Mucosa of gallbladder (tissue), 1 donor: ENCODE results near the gene LCE1F. TPM values are rescaled to one million over a fixed set of nuclear protein-coding genes. Genes with fewer than 3 reads are reported as not detected.

Experiments used
- DNase-seq: peaks from one replicate; pipeline ENCODE4 v3.0.0-alpha.2; 2020; ENCODE audit warnings: low spot score
- total RNA-seq: library from RNA; stranded (reverse); gene quantifications from one replicate; pipeline ENCODE4 v1.2.1, GENCODE V29; 2021
- donor health status: DM: no; HTN: no; CAD: no.

Gene LCE1F, protein sequence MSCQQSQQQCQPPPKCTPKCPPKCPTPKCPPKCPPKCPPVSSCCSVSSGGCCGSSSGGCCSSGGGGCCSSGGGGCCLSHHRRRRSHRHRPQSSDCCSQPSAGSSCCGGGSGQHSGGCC
- not detected for total RNA-seq

DNA sequence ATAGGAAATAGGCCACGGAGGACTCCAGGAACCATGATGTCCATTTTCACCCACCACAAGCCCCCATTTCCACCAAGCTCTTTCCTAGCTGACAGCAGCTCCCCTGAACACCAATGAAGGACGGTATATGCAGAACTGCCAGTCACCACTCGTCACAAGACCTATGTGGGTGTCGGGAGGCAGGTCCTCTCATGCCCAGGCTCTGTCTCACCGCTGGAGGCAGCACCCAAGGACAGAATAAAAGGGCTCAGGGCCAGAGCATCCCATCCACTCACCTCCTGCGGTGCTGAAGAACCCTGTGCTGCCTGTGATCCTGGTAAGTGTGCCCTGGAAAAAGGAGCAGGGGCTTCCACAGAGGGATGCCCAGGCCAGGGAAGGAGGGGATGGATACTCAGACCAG lies at the start of gene LCE1F:
TSS of gene LCE1F (plus strand) at position 266 of the 400 bp plus-strand sequence. CDS start 1,232 bp downstream, outside the sequence.
- DNase-seq: no peak

DNA sequence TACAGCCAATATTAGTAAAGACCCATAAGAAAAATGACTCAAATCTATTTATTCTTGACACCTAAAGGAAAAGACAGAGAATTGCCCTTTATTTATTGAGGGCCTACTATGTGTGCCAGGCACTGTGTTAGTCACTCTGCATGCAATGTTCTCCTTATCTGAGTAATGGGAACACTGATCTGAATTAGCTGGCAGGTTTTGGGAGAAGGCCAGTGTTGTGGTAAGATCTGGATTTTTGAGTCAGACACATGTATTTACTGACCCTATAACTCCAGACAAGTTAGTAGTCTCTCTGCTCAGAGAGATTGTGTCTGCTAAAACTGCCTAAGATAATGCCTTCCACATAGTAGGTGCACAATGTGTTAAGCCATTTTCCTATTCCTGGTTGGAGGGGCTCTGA lies 49.7 kb upstream of the LCE1F start:
- no peak for DNase-seq

DNA sequence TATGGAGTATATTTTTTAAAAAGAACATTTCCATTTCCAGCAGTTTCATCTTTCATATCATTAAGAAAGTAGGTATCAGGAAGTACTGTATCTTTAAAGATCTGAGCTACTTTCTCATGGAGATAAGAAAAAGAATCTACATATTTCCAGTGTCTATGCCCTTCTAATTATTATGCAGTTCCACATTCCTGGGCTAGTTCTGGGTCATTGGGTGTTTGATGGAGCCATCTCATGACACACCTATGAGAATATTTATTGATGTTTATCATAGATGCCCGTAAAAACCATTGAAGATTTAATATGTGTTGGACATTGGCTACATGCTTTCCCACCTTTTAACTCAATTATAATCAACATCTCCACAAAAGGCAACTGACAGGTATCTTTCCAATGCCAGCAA lies 46.0 kb upstream of the LCE1F start:
- no peak for DNase-seq

DNA sequence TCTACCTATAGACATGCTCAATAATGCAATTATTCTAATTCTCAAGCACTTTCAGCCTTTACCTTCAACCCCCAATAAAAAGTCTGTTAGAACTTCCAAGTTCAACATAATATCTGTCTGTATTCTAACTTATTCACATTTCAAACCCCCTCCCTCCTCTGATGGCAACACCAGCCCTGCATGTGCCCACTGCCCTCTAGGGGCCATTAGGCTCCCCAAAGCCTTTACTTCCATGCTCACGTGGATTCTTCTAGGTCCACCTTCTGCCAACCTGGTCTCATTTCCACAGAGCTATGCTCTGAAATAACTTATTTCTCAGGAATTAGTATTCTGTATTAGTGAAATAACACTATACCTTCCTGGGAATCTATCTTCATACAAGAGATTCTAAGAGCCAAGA lies 39.3 kb upstream of the LCE1F start:
- no peak for DNase-seq

DNA sequence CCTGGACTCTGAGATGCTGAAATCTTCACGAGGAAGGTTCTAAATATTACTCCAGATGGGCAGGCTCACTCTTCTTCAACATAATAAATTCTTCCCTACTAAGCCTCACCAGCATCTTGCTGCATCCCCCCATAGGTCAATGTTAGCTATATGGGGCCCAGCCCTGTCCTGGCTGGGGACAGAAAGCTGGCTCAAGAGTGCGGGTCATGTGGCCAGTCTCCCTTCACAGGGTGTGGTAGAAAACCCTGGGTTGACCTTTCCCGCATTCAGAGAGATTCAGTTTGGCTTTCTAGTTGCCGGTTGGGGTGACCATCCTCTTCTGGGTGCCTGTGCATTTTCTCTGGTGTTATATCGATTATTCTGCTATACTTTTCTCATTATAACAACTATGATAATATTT lies 36.9 kb upstream of the LCE1F start:
- no peak for DNase-seq

DNA sequence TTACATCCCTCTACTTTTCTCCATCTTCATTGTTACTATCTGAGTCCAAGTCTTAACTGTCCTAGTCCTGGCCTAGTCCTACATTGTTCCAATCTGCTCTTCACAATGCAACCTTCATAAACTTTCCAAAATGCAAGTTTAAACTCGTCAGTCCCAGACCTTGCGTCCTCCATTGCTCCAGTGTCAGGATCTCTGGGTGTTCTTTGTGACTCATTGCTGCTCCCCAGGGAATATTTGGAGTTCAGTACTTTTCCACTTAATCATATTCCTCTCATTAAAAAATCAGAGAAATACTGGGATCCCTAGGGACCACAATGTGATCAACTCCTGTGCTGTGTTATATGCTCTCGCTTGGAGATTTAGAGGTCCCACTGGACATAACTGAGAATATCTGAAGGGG lies 35.1 kb upstream of the LCE1F start:
- DNase-seq: no peak

DNA sequence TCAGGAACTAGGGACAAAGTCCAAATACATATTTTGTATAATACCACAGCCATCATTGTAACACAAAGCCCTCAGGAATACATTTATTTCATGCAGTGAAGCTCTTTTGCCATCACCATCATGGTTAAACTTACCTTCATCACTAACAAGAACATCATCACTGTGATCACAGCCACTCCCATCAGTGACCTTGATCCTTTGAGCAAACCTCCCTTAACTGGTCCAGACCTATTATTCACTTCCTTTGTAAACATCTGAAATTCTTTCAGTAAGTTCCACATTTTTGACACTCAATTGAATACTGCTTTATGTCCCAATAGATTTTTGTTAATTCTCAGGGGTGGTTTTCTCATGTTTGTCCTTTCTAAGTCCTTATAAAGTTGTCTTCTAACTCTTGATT lies 33.3 kb upstream of the LCE1F start:
- no peak for DNase-seq

DNA sequence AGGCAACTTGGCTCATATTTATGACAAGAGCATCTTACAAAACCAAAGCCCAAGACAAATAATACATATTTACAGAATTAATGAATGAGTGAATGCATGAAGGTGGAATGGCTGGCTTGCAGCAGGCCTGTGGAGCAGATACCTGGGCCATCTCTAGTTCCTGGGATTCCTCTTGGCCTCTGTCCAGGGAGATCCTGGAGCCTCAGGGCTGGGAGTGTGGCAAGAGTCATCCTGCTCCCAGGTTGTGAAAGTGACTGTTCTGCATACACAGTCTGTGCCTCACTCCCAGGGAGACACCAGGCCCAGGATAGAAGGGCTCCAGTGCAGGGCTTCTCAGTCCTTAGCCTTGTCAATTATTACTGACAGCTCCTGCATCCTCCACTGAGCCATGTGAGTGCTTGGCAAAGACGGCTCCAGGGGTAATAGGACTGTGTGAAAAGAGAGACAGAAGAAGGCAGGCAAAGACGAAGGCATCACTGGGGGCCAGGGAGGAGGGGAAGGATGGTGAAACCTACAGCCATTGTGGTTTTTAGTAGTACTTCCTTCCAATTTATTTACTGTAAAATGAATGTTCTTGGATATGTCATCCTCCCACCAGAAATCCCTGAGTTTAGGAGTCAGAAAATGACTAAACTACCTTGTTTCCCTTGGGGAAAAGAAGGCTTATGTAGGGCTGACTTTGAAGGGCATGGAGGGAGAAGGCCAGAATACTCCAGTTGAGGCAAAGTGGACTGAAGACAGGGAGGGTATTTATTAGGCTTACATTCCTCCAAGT lies 31.4 kb upstream of the LCE1F start:
- no peak for DNase-seq

DNA sequence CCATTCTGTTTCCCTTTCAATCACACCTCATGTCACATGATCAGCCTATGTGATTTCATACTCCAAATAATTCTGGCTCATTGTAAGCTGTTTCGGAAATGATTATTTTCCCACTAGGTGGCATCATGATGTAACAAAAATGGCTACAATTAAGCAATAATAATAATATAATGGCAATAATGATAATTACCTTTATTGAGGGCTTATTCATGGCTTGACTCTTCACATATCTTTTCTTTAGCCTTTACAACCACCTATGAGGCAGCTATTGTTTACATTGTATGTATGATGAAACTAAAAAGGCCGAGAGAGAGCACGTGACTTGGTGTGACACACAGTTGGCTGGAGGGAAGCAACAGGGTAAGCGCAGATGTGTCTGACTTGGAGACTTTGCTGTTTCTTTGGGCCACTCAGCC lies 29.6 kb upstream of the LCE1F start:
- DNase-seq: no peak

DNA sequence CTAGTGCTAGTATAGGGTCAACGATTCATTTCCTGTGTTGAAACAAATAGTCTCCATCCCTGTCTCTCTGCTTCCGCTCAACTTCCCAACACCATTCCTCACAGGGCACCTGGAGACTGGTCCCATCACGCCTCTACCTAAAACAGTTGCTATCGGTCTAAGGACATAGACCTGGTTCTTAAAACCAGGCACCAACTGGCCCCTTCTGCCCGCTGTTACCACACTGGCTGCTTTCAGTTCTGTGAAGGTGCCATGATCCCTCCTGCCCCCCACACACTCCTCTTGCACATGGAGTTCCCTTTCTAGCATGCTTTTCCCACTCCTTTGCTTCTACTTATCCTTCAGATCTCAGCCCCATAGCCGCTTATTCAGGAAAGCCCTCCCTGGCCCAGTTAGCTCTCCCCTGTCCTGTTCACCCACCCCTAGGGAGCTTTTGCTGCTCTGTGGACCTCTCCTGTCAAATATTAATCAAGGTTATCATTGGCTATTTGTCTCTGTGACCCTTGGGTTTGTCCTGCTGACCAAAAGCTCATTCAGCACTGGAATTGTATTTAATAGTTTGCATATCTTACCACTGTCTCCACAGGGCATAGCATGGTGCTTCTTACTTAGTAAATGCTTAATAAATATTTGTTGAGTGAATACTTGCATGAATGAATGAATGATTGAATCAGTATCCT lies 29.0 kb upstream of the LCE1F start:
- DNase-seq: no peak

DNA sequence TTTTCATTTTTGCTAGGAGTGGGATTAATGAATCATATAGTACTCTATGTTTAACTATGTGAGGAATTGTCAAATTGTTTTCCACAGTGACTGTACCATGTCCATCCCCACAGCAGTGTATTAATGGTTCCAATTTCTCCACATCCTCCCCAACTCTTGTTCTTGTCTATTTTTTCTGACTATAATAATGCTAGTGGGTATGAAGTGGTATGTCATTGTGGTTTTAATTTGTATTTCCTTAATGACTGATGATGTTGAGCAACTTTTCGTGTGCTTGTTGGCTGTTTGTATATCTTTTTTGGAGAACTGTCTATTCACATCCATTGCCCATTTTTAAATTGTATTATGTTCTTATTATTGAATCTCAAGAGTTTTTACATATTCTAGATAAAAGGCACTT lies 27.1 kb upstream of the LCE1F start:
- DNase-seq: no peak

DNA sequence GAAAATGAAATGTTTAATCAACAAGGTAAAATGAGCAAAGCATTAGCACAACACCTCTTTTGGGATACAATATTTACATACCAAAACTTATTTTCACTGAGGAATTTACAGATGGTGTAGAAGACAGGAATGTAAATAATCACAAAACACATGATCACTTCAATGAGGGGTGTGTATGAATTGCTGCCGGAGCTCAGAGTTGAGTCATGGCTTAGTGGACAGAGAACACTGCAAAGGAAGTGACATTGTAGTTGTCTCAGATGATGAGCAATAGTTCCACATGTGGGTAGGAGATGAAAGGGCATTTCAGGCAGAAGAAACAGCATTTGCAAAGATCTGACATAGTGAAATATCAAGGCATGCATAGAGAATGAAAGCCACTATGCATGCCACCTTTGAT lies 22.7 kb upstream of the LCE1F start:
- no peak for DNase-seq

DNA sequence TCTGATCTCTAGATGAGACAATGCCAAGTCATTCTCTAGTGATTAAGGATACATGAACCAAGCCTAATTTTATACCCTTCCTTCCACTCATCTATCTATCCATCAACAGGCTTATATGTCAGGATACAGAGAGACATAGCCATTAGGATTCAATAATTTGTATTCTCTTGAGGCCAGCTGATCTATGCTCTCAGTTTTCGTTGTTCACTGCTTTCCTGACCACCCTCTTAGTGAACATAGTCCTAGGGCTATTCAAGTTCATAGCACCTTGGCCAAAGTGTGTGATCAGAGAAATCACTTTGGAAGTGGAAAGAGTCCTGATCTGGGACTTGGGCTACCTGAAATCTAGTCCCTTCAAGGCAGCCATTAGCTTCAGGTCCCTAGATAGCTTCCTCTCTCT lies 21.4 kb upstream of the LCE1F start:
- no peak for DNase-seq

DNA sequence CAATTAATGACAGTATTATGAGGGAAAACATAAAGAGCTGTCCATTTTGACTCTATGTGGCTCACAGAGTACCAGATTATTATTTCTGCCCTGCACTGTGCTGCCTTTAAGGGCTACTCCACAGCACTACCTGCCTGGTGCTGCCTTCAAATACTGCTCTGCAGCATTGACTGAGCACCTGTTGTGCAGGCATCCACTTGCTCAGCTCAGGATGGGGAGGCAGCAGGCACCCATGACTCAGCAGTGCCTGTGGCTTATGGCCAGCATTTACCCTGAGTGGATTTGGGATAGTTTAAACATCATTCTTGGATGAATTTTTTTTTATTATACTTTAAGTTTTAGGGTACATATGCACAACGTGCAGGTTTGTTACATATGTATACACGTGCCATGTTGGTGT lies 18.1 kb upstream of the LCE1F start:
- no peak for DNase-seq

DNA sequence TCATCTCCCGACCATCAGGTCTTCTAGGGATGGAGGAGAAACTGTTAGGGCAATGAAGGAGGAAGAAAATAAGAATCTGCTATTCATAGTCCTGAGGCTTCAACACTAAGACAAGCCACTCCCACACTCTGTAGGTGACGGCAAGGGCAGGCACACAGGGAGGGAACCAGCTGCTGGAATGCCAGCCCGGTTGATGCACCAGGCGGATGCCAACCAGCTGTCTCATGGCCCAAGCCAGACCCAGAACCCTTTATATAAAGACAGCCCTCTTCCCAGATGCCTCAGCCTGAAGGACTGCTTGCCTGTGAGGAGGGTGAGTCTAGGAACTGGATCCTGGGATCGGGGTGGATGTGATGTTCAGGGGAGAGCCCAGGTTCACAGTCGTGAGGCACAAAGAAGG lies 17.2 kb upstream of the LCE1F start, which contains the start of gene KPRP:
TSS of gene KPRP (plus strand) at position 279 of the 400 bp plus-strand sequence. CDS start 1,564 bp downstream, outside the sequence.
- no peak for DNase-seq

DNA sequence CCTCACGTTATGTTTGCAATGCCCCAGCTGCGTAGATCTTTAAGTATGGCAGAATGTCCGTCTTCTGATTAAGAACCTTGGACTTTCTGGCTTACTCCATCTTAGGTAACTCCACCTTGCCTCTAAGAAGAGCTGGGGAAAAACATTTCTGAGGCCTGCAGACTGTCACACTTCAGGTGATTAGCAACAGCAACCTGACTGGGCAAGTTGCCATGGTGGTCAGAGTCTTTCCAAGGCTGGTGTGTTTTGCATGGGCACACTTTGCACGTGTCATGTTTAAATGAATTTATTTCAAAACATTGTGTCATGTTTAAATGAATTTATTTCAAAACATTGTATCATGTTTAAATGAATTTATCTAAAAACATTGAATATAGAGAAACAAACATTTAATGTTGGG lies 16.3 kb upstream of the LCE1F start:
- DNase-seq: no peak

DNA sequence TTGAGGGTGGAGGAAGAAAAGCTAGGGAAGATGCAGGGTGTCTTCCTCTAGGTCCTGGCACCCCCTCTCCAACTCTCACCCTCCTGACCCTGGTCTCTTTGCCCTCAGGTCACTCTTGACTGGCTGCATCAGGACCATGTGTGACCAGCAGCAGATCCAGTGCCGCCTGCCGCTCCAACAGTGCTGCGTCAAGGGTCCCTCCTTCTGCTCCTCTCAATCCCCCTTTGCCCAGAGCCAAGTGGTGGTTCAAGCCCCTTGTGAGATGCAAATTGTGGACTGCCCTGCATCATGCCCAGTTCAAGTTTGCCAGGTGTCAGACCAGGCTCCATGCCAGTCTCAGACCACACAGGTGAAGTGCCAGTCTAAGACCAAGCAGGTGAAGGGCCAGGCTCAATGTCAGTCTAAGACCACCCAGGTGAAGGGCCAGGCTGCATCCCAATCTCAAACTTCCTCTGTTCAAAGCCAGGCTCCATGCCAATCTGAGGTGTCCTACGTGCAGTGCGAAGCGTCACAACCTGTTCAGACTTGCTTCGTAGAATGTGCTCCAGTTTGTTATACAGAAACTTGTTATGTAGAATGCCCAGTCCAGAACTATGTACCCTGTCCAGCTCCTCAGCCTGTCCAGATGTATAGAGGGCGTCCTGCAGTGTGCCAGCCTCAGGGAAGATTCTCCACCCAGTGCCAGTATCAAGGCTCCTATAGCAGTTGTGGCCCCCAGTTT lies 15.3 kb upstream of the LCE1F start:
- DNase-seq: no peak

DNA sequence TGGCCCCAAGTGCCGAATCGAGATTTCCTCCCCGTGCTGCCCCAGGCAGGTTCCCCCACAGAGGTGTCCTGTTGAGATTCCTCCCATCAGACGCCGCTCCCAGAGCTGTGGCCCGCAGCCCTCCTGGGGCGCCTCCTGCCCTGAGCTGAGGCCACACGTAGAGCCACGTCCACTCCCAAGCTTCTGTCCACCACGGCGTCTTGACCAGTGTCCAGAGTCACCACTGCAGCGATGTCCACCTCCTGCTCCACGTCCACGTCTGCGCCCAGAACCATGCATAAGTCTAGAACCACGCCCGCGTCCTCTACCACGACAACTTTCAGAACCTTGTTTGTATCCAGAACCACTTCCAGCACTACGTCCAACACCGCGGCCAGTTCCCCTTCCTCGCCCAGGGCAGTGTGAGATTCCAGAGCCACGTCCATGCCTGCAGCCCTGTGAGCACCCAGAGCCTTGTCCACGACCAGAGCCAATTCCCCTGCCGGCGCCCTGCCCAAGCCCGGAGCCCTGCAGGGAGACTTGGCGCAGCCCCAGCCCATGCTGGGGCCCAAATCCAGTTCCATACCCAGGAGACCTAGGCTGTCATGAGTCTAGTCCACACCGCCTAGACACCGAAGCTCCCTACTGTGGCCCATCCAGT lies 14.3 kb upstream of the LCE1F start:
- DNase-seq: no peak

DNA sequence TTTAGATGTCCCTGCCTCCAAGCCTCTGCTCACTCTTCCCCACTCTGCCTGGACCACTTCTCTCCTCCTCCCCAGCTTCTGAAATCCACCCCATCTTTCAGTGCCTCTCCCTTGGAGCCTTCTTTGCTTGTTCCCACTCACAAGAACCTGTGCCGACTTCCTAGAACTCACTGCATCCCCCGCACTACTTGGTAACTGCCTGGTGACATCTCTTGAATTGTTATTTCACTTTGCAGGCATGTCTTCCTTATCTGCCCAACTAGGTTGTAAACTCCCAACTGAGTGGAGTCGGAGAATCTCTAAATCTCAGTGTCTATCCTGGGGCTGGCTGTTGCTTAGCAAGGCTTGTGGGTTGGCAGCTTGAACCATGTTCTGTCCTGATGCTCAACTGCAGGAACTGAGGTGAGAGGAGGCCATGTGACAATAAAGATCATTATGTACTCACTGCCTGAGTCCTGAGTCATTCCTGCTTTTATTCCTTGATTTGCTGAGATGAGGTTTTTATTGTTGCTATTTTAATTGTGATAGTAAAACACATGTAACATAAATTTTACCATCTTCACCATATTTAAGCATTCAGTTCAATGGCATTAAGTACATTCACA lies 13.2 kb upstream of the LCE1F start:
- no peak for DNase-seq

DNA sequence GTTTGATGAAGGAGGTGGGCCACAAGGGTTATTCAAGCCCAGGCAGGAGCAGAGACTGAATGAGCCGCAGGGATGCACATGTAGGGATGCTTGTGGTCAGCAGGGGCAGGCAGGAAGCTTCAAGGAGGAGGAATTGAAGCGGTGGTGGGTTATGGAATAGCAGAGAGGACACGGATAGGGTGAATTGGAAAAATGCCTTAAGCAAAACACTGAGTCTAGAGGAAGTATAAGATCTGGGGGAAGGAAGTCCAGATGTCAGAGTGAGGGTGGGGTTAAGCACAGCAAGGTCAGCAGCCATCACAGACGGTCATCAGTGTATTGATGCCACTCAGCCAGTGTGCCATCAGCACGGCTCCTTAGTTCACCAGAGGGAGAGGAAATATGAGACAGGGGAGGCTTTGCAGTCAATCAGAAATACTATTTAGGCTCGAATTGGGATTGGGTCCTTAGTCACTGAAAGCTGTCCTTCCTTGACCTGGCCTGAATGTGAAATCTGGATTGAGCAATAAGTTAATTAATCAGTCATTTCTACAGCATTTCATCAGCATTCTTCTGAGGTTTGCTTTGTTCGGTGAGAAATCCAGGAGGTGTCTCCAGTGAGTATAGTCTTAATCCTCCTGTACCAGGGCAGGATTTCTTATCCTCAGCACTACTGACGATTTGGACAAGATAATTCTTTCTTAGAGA lies 6.0 kb upstream of the LCE1F start:
- no peak for DNase-seq

DNA sequence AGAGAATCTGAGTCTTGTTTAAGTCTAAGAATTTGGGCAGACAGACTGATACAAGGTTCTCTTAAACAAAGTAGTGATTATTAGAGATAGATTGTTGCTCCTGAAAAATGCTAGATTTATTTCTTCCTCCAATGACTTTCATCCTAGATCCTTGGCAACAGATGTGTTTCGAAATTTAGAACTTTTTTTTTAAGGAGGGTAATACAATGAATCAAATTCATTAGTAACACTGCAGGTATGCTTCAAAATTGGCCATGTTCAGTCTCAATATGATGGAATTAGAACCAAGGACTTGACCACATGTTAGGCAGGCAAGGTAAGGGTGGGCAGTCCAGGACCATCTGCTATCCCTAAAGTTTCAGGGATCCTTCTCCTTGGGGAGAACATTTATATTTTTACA lies 4.5 kb upstream of the LCE1F start:
- no peak for DNase-seq
